ENCODE measurements around the gene CDK2AP2. TPM values are rescaled to one million over a fixed set of nuclear protein-coding genes. Genes with fewer than 3 reads are reported as not detected.
"Not testable (repeated sequence)": the region's sequence is repeated elsewhere in the genome, so short reads cannot be mapped to it uniquely, and the experiment has no call there.

Gene CDK2AP2
- total RNA-seq, 3 donors from 2014 or later (not counting 1 experiment from before 2014, with no cell fraction given): 57.9 to 67.7 (median 65.5) TPM

DNA sequence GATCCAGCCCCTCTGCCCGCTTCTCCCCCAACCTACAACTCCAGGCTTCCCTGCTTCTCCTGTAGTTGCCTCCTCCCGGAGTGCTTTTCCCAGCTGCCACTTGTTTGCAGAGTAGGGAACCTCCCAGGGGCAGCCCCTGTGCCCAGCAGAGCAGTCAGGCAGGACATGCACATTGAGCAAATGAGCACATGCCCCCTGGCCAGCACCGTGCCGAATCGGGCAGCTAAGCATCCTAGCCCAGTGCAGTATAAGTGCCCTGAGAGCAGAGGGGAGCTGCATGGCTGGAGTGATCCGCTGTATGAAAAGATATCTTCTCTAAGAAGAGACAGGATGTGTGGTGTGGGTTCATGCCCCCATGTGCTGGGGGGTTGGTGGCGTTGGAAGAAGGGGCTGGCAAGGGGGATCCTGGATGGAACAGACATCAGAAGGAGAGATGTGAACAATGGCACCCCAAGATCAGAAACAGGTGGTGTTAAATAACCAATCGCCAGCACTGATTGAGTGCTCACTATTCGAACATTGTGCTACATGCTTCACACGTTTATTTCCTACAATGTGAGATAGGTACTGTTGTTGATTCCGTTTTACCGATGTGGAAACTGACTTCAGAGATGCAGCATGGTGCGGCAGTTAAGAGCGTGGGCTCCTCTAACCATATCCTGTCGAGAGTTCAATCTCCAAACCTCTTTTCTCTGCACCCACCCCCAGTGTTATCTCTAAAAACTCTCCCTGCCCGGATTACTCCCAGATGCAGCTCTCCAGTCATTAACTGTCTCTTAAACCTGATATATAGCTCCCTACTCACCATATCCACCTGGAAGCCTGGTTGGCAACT, 23.9 kb downstream of the CDK2AP2 start:
- Histone ChIP-seq H3K9me3 (ENCODE audit: control insufficient read depth, insufficient read depth, low read length) (no peaks in the 10 kb centered on the region), H3K27ac (ENCODE audit: low read length) (peak overlapping the region; percentile 74), H3K4me1 (ENCODE audit: control insufficient read depth, insufficient read depth, low read length) (peaks cover 59% of the 10 kb centered on the region), H3K4me3 (ENCODE audit: low read length) (peak overlapping the region; percentile 48), H3K36me3 (ENCODE audit: control insufficient read depth, insufficient read depth, low read length) (peaks cover 19% of the 10 kb centered on the region), H3K27me3 (ENCODE audit: control insufficient read depth, insufficient read depth, low read length) (no peaks in the 10 kb centered on the region)
- peak in 1 of 2 donors; percentile 83 for DNase-seq
- Mint-ChIP-seq H3K4me1 (peaks cover 51 to 57% of the 10 kb centered on the region in 2 donors), H3K36me3 (no peaks in the 10 kb centered on the region), H3K9me3 (no peaks in the 10 kb centered on the region), H3K27ac (peak overlapping the region; percentile 97 to 98), H3K27me3 (ENCODE audit: low read depth in 2 of 2) (no peaks in the 10 kb centered on the region), H3K4me3 (peak overlapping the region; percentile 99)
- 39% methylated on average over 16 of the region's 16 CpGs for WGBS (ENCODE audit: insufficient coverage)
- TF ChIP-seq, protein P1, sequence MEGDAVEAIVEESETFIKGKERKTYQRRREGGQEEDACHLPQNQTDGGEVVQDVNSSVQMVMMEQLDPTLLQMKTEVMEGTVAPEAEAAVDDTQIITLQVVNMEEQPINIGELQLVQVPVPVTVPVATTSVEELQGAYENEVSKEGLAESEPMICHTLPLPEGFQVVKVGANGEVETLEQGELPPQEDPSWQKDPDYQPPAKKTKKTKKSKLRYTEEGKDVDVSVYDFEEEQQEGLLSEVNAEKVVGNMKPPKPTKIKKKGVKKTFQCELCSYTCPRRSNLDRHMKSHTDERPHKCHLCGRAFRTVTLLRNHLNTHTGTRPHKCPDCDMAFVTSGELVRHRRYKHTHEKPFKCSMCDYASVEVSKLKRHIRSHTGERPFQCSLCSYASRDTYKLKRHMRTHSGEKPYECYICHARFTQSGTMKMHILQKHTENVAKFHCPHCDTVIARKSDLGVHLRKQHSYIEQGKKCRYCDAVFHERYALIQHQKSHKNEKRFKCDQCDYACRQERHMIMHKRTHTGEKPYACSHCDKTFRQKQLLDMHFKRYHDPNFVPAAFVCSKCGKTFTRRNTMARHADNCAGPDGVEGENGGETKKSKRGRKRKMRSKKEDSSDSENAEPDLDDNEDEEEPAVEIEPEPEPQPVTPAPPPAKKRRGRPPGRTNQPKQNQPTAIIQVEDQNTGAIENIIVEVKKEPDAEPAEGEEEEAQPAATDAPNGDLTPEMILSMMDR (IDR thresholded peaks at IDR 0.05): no peak
- peak; percentile 5 to 48 (median 11) for ATAC-seq
- intact Hi-C loops (cut with micrococcal nuclease): loop anchor here (2.0 to 5.0 kb wide), 2 partner anchors 21 to 82 kb away; partner anchors contain the start of genes PITPNM1, PPP1CA and TBC1D10C

DNA sequence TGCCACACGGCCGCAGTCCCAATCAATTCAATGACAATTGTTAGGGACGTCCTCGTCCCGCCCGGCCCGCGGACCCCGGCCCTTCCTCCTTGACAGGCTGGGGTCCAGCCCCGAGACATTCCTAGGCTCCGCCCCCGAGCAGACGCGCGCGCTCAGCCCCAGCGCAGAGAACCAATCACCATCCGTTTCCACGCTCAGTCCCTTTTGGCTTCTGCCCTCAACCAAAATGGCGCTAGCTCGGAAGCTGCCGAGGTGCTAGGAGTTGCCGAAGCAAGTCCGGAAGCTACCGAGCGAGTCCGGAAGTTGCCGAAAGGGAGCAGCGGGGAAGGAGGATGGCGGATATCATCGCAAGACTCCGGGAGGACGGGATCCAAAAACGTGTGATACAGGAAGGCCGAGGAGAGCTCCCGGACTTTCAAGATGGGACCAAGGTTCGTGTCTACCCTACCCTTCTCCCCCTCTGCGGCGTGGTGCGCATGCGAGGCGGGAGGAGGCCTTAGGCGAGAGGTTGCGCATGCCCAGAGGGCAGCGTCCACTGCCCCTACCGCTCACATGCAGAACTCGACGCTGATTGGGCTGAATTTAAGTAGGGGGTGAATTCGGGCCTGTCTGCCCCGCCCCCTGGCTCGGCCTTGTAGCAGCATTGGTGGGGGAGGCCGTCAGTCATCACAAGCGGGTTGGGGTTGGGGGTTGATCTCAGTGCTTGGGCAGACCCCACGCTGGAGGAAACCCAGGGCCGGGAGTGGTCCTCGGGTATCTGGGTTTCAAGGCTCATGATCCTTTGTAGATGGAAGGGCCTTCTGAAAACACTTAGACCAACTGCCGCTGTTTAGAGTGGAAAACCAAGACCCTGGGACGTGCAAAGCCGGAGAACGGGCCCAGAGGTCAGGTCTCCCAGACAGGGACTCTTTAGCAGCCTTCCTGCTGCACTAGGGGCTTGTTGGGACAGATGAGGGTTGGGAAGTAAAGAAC, 24.8 kb downstream of the CDK2AP2 start, which contains the start of gene AIP:
Gene AIP (plus strand): TSS at position 200 of the 972 bp plus-strand sequence. CDS start 133 bp downstream, at position 333.
- intact Hi-C loops (cut with micrococcal nuclease): loop anchor here (1.0 to 5.0 kb wide), 2 partner anchors 14 to 81 kb away; partner anchors contain the start of genes PPP1CA, TBC1D10C and TMEM134
- peaks cover 55% of the 10 kb centered on the region for H3K4me1 ChIP-seq (ENCODE audit: control insufficient read depth, insufficient read depth, low read length)
- H3K27me3 Mint-ChIP-seq (ENCODE audit: low read depth in 2 of 2): no peaks in the 10 kb centered on the region

DNA sequence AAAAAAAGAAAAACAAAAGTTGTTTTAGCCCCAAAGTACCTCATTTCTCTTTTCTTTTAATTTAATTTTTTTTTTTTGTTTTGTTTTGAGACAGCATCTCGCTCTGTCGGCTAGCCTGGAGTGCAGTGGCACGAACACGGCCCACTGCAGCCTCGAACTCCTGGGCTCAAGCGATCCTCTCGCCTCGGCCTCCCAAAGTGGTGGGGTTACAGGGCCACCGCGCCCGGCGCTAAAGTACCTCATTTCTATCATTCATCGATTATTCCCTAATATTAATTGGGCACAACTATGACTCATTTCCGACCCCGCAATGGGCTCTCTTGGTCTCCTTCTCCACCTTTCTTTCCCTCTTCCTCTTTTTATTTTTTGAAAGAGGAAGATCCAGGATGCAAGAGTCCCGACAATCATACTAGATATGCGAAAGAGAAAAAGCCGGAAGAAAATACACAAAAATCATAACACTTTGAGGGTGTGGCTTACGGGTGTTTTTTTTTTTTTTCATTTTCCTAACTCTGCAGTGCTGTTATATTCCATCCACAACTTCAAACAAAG, 25.6 kb downstream of the CDK2AP2 start:
- Histone ChIP-seq H3K9me3 (ENCODE audit: control insufficient read depth, insufficient read depth, low read length) (no peaks in the 10 kb centered on the region), H3K27ac (ENCODE audit: low read length) (peak overlapping the region; percentile 74), H3K4me3 (ENCODE audit: low read length) (peak overlapping the region; percentile 48), H3K36me3 (ENCODE audit: control insufficient read depth, insufficient read depth, low read length) (peaks cover 4% of the 10 kb centered on the region), H3K27me3 (ENCODE audit: control insufficient read depth, insufficient read depth, low read length) (no peaks in the 10 kb centered on the region), H3K4me1 (ENCODE audit: control insufficient read depth, insufficient read depth, low read length) (peaks cover 50% of the 10 kb centered on the region)
- H3K4me1 Mint-ChIP-seq: peaks cover 42 to 44% of the 10 kb centered on the region in 2 donors
- no peaks in the 10 kb centered on the region for H3K27me3 Mint-ChIP-seq (ENCODE audit: low read depth in 2 of 2)
- peak overlapping the region; percentile 97 to 98 for H3K27ac Mint-ChIP-seq
- 27% methylated on average over 16 of the region's 19 CpGs for WGBS (ENCODE audit: insufficient coverage)
- DNase-seq (no peak), ATAC-seq (peak; percentile 13 to 36 (median 24))
- intact Hi-C loops (cut with micrococcal nuclease): loop anchor here (1.0 to 5.0 kb wide), 2 partner anchors 13 to 80 kb away; partner anchors contain the start of genes PPP1CA, TBC1D10C and TMEM134
- H3K9me3 Mint-ChIP-seq: no peaks in the 10 kb centered on the region
- H3K36me3 Mint-ChIP-seq: no peaks in the 10 kb centered on the region
- H3K4me3 Mint-ChIP-seq: peak overlapping the region; percentile 99
- TF ChIP-seq, protein P1 (IDR thresholded peaks at IDR 0.05): no peak

More for the DNA sequence above, 24.8 kb downstream of the CDK2AP2 start, which contains the start of gene AIP:
- DNase-seq (peak; percentile 95 to 99), ATAC-seq (peak; percentile 86 to 96 (median 92))
- Histone ChIP-seq H3K27ac (ENCODE audit: low read length) (peak within 1 kb of the TSS; percentile 74), H3K27me3 (ENCODE audit: control insufficient read depth, insufficient read depth, low read length) (no peaks in the 10 kb centered on the region), H3K9me3 (ENCODE audit: control insufficient read depth, insufficient read depth, low read length) (no peaks in the 10 kb centered on the region), H3K4me3 (ENCODE audit: low read length) (peak within 1 kb of the TSS; percentile 48), H3K36me3 (ENCODE audit: control insufficient read depth, insufficient read depth, low read length) (peaks cover 11% of the 10 kb centered on the region)
- Mint-ChIP-seq H3K4me3 (peak within 1 kb of the TSS; percentile 99), H3K9me3 (no peaks in the 10 kb centered on the region), H3K36me3 (no peaks in the 10 kb centered on the region), H3K4me1 (peaks cover 50 to 52% of the 10 kb centered on the region in 2 donors), H3K27ac (peak within 1 kb of the TSS; percentile 97 to 98)
- WGBS (ENCODE audit: insufficient coverage): 9% methylated on average over 60 of the region's 60 CpGs
- TF ChIP-seq, protein P1 (IDR thresholded peaks at IDR 0.05): no peak

DNA sequence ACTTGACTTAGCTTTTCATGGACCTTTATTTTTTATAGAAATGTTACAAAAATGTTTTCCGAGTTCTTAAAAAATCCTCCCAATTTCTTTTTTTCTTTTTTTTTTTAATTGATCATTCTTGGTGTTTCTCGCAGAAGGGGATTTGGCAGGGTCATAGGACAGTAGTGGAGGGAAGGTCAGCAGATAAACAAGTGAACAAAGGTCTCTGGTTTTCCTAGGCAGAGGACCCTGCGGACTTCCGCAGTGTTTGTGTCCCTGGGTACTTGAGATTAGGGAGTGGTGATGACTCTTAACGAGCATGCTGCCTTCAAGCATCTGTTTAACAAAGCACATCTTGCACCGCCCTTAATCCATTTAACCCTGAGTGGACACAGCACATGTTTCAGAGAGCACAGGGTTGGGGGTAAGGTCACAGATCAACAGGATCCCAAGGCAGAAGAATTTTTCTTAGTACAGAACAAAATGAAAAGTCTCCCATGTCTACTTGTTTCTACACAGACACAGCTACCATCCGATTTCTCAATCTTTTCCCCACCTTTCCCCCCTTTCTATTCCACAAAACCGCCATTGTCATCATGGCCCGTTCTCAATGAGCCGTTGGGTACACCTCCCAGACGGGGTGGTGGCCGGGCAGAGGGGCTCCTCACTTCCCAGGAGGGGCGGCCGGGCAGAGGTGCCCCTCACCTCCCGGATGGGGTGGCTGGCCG, 30.5 kb downstream of the CDK2AP2 start:
- DNase-seq; H3K27me3 ChIP-seq (ENCODE audit: control insufficient read depth, insufficient read depth, low read length); H3K4me3 ChIP-seq (ENCODE audit: low read length); H3K27me3 Mint-ChIP-seq (ENCODE audit: low read depth in 2 of 2); H3K9me3 Mint-ChIP-seq; H3K4me3 Mint-ChIP-seq; H3K4me1 ChIP-seq (ENCODE audit: control insufficient read depth, insufficient read depth, low read length); H3K4me1 Mint-ChIP-seq; ATAC-seq; H3K27ac Mint-ChIP-seq; H3K9me3 ChIP-seq (ENCODE audit: control insufficient read depth, insufficient read depth, low read length); H3K36me3 Mint-ChIP-seq; H3K36me3 ChIP-seq (ENCODE audit: control insufficient read depth, insufficient read depth, low read length); intact Hi-C loops (cut with micrococcal nuclease); H3K27ac ChIP-seq (ENCODE audit: low read length): not testable (repeated sequence)
- 94% methylated on average over 10 of the region's 16 CpGs for WGBS (ENCODE audit: insufficient coverage)

Measured in natural killer cell (primary cell).